CD4-positive, alpha-beta T cell treated with Interleukin-15 for 4 hours (primary cell): ENCODE results near the gene GORAB.

Source experiments
- DNase-seq: peaks from one replicate; pipeline ENCODE4 v3.0.0-alpha.2; 2020; ENCODE audit warnings: low spot score

GORAB gene

GRCh38 chr1:170538687-170539086 is 6.7 kb downstream of the GORAB start:
- no peak for DNase-seq

GRCh38 chr1:170539154-170539553 is 7.2 kb downstream of the GORAB start:
- no peak for DNase-seq

GRCh38 chr1:170544624-170545023 is 12.7 kb downstream of the GORAB start:
- DNase-seq: no peak

- no peak for DNase-seq
Observed at GRCh38 chr1:170545476-170545875, 13.5 kb downstream of the GORAB start.

GRCh38 chr1:170547255-170547654 is 15.3 kb downstream of the GORAB start:
- no peak for DNase-seq

GRCh38 chr1:170548497-170548896 is 16.5 kb downstream of the GORAB start:
- no peak for DNase-seq

DNA sequence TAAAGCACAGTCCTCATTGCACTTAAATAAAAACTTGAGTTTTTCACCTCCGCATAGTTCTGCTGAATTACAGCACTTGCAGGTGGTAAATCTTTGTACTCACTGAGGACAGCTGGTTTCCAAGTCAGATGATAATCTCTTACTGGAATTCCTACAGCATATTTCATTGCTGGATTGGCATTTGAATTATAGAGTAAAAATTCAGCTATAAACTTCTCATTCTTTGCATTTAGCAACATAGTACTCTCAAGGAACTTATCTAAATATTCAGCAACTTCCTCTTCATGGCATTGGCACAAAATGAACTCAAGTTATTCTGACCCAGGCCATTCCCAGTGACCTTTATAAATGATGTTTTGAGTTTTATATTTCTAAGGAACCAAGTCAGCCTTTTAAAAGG is 23.4 kb downstream of the GORAB start:
- DNase-seq: no peak

DNA sequence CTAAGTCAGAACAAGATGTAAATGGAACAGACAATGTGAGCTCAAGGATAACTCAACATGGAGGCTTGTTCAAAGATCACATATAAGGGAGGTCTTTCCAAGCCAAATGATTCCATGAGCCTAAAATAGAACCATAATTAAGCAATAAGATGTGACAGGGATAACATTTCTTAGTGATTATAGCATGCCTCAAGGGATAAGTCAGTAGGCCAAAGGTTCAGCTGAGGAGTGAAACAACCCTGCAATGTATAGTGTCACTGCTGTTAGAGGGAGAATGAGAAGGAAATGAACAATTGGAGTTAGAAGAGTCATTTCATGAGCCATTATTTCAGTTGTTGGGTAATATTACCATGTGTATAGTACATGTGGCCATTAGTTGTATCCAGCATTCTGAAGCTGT is 25.0 kb downstream of the GORAB start:
- DNase-seq: no peak

DNA sequence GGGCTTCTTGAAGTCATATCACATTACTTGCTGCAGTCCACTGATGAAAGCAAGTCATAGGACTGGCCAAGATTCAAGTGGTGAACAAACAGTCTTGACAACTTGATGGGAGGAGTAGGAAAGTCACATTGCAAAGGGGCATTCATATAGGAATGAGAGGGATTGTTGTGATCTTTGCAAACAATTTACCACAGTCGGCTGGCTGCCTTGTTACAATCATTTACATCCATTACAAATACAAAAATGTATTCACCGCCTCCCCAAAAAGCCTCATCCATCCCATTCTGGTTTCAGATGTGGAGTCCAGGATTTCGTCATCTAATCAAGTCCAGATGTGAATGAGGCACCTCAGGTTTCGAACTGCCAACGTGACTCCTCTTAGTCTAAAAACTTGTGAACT is 26.8 kb downstream of the GORAB start:
- DNase-seq: no peak

GRCh38 chr1:170559166-170559565 is 27.2 kb downstream of the GORAB start:
- DNase-seq: no peak

DNA sequence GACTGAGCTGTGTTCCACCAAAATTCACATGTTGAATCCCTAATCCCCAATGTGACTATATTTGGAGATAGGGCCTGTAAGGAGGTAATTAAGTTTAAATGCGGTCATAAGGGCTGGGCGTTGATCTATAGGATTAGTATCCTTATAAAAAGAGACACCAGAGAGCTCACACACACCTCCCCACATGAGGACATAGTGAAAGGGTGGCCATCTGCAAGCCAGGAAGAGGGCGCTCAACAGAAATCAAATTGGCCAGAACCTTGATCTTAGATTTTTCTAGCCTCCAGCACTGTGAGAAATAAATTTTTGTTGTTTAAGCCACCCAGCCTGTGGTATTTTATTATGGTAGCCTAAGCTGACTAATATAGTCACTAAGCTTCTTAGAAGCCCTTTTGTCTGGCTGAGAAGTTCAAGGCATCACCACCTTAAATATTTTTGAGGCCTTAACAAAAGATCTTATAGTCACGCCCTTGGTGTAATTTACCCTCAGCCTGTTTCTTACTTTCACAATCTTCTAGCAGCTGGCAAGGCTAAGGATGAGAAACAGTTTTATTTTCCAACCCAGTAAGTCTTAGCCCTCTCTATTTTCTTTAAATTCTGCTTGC is 28.8 kb downstream of the GORAB start:
- no peak for DNase-seq

- DNase-seq: peak; percentile 23
Observed at GRCh38 chr1:170562646-170563338, 30.8 kb downstream of the GORAB start.

- no peak for DNase-seq
Observed at GRCh38 chr1:170567214-170567613, 35.2 kb downstream of the GORAB start.

GRCh38 chr1:170568197-170568596 is 36.2 kb downstream of the GORAB start:
- no peak for DNase-seq

GRCh38 chr1:170576980-170577379 is 45.0 kb downstream of the GORAB start:
- no peak for DNase-seq

- DNase-seq: no peak
Observed at GRCh38 chr1:170578359-170578758, 46.4 kb downstream of the GORAB start.

DNA sequence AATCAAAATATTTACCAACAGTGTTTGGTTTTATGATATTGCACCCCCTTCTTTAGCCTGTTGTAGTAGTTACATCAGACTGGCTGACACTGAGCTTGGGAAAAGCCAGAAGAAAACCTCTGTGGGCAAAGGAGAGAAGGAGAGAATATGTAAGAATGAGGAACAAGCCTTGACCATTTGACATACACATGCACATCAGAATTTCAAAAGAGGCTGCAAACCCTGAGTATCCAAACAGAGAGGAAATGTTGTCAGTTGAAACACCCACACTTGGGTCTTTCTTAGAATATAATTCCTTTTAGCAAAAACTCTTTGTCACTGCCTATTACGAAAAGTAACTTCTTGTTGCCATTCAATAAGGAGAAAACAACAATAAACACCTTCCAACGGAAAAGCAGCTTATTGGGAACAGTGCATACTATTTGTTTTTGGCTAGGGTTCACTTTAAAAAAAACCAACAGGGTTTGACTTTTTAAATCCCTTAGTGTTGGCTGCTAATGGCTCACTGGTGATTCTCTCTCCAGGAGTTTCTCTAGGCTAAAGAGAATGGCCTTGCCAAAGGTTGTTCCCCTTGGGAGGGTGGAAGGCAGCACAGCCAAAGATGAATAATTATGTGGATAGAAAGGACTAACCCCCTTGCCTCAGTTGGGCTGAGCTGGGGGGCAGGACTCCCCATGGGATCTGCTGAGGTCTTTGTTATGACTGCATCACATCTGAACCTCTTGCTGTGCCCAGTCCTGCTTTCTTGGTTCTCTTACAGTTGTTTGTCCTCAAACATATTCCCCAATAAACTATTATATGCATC is 48.9 kb downstream of the GORAB start:
- DNase-seq: no peak

DNA sequence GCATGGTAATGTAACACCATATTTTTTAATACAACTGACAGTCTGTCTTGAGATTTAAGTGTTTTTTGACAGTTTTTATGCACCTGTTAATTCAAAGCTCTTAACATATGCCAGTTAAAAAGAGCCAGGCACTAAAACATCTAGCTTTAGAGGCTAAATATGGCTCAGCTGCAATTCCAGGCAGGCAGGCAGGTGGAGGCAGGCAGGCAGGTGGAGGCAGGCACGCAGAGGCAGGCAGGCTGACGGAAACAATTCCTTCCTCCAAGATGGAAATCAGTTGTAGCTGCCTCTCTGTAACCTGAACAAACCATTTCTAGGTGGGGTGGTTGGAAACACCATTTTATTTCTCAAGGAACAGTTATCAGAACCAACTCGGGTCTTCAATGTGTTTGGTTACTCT is 51.2 kb downstream of the GORAB start:
- DNase-seq: no peak

DNA sequence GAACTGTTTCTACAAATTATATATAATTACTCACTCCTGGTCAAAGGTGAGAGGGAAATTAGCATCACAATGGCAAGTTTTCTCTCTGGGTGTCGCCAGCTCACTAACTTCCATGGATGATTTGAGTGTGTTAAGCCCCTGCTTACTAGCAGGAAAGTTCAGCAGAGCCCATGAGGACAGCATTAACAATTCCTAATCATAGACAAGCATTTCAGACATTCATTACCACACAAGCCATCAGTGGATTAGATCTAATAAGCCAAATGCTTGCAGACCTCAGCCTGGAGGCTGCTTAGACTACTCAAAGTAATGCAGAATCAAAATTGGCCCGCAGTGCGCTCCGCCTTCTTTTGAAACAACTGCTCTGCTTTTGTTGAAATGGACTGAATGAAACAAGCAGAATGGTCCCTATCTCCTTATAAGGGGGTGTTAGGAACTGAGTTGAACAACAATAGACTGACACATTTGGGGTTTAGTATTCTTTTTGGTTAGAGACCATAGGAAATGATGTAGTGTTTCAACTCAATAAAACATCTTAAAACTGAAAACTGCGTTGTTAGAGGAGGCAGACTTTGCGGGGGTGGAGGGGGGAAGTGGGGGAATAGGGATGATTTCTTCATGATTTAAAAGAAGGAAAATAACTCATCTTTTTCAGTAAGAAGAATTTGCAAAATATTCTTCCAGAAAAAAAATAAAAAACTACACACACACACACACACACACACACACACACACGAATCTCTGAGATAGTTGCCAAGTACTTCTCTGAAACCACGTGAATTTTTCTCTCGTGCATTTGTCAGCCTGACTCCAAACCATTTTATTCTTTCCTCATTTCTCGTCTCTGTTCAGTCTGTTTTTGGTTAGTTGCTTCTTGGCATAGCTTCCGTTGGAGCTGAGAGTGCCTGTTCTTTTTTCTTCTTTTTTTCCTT is 54.6 kb downstream of the GORAB start:
- DNase-seq: no peak

DNA sequence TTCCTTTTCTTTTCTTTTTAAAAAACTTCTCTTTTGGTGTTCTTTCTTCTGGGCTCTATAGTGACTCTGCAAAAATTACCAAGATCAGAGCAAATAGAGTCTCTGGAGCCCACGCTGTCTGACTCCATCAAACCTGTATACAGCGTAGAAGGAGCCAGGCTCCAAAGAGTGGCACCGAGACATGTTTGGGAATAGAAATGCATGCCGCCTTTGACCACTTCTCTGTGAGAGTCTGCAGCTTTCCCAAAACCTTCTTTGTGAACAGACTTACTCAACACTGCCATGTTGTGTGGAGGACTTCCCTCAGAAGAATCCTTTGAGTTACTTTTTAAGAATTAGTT is 55.3 kb downstream of the GORAB start:
- DNase-seq: no peak

- DNase-seq: no peak
Observed at GRCh38 chr1:170590921-170591705, 59.1 kb downstream of the GORAB start.
